Cardiac muscle cell (in vitro differentiated cells and primary cell): ENCODE measurements around the gene FCHSD2. TPM values are rescaled to one million over a fixed set of nuclear protein-coding genes. Genes with fewer than 3 reads are reported as not detected.

ENCODE experiments used
- DNase-seq, 2 donors: peaks; one replicate each; pipeline versions ENCODE4 v3.0.0 to v3.0.0-alpha.2; 2010 to 2017; ENCODE audit warnings: low read depth in 1 of 2, low spot score in 1 of 2
- H3K27ac ChIP-seq: fragments of 200-600 bp; sonication (generic); 2 replicates; pipeline ENCODE4 v1.5.1; 2016
- H3K27me3 ChIP-seq: fragments of 200-600 bp; sonication (generic); 2 replicates; pipeline ENCODE4 v1.6.0; 2016; ENCODE audit warnings: control low read depth
- H3K36me3 ChIP-seq: fragments of 200-600 bp; sonication (generic); 2 replicates; pipeline ENCODE4 v1.5.1; 2016; ENCODE audit warnings: control low read depth
- H3K4me1 ChIP-seq: fragments of 200-600 bp; sonication (generic); 2 replicates; pipeline ENCODE4 v1.8.1; 2017; ENCODE audit warnings: low read depth, mild to moderate bottlenecking, mixed run types
- H3K4me3 ChIP-seq: fragments of 200-600 bp; sonication (generic); 2 replicates; pipeline ENCODE4 v1.5.1; 2016; ENCODE audit warnings: mild to moderate bottlenecking
- H3K9me3 ChIP-seq: fragments of 200-600 bp; sonication (generic); 2 replicates; pipeline ENCODE4 v1.5.1; 2017; ENCODE audit warnings: low read depth, mild to moderate bottlenecking, control low read depth
- CTCF ChIP-seq: IDR thresholded peaks from 2 replicates; pipeline ENCODE4 v1.5.1; 2012; ENCODE audit warnings: low read depth, mild to moderate bottlenecking, low read length
- polyA plus RNA-seq: library from polyadenylated mRNA; unstranded; fragments of >200 nt; fragmentation: Nextera tagmentation; extraction: Ambion mirVana; gene quantifications from 2 replicates; pipeline ENCODE4 v1.2.1, GENCODE V29; 2016
- total RNA-seq: library from RNA; depleted of rRNA; stranded (reverse); fragments of >200 nt; gene quantifications from 2 replicates; pipeline ENCODE4 v1.2.3, GENCODE V29; 2016

Gene FCHSD2
- total and polyA plus RNA-seq, 2 experiments from 2014 or later, result 12.3 to 16.9 TPM

- Histone ChIP-seq H3K4me1 (peaks cover 20% of the 10 kb centered on the region), H3K27me3 (no peaks in the 10 kb centered on the region), H3K27ac (no peak overlapping the region), H3K4me3 (no peak overlapping the region), H3K36me3 (no peaks in the 10 kb centered on the region), H3K9me3 (no peaks in the 10 kb centered on the region)
- peak in 1 of 2 donors; percentile 14 for DNase-seq
- no peak for TF ChIP-seq CTCF
These were observed 5.9 kb upstream of the FCHSD2 start for GRCh38 chr11:73147771-73148681.

GRCh38 chr11:73145986-73146575, 4.0 kb upstream of the FCHSD2 start:
- Histone ChIP-seq H3K36me3 (no peaks in the 10 kb centered on the region), H3K27me3 (no peaks in the 10 kb centered on the region), H3K27ac (no peak overlapping the region), H3K9me3 (no peaks in the 10 kb centered on the region), H3K4me1 (peaks cover 12% of the 10 kb centered on the region), H3K4me3 (no peak overlapping the region)
- no peak for DNase-seq
- TF ChIP-seq CTCF, result no peak

DNA sequence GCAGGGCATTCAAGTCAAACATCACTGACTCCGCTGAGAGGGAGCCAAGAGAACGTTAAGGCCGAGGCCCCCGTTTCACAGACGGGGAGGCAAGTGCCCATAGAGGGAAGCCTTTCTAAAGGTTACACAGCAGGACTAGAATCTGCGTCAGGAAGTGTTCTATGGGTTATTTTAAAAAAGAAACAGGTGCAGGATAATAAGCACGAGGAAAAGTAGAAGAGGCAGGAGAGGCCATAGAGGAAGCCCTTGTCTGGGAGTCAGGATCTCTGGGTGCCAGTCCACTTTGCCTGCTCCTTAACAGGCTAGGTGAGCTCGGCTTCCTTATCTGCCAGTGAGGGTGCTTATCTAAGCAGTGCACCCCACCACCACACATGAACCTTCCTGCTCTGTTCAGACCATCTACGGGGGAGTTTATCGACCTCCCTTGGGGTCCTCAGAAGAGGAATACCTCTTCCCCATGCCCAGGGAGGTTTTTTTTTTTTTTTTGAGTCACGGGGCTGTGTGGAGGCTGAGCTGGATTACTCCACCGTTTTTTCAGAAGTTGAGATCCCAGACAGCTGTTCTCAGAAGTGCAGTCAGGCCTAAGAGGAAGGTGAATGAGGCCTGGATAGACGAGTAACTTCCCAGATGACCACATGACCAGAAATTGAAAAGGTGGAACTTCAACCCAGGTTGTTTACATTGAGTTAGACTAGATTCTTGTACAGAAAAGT, 1.2 kb upstream of the FCHSD2 start:
- Histone ChIP-seq H3K4me1 (peaks cover 20% of the 10 kb centered on the region), H3K4me3 (peak overlapping the region; percentile 52), H3K36me3 (no peaks in the 10 kb centered on the region), H3K27ac (peak overlapping the region; percentile 85), H3K27me3 (no peaks in the 10 kb centered on the region), H3K9me3 (no peaks in the 10 kb centered on the region)
- peak; percentile 15 to 49 for DNase-seq
- no peak for TF ChIP-seq CTCF

GRCh38 chr11:73141309-73142127, 600 bp downstream of the FCHSD2 start:
- peak; percentile 87 to 88 for DNase-seq
- TF ChIP-seq CTCF, result no peak
- no peaks in the 10 kb centered on the region for H3K27me3 ChIP-seq
- peak overlapping the region; percentile 52 for H3K4me3 ChIP-seq
- H3K4me1 ChIP-seq, result peaks cover 17% of the 10 kb centered on the region
- H3K36me3 ChIP-seq, result no peaks in the 10 kb centered on the region
- H3K9me3 ChIP-seq, result no peaks in the 10 kb centered on the region
- H3K27ac ChIP-seq, result peak overlapping the region; percentile 85

DNA sequence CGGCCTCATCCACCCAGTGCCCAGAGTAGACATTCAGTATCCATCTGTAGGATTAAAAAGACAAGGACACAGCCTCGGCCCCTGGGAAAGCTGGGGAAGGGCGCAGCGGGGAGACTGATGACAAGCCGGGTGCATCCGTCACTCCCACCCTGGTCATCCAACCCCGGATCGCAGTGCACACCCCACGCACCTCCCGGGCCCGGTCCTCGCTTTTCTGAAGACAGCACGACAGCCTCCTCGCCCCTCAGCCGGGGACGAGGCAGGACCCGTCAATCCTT, 1.1 kb downstream of the FCHSD2 start:
- Histone ChIP-seq H3K4me3 (peak overlapping the region; percentile 52), H3K27me3 (no peaks in the 10 kb centered on the region), H3K9me3 (no peaks in the 10 kb centered on the region), H3K27ac (peak overlapping the region; percentile 17), H3K36me3 (no peaks in the 10 kb centered on the region), H3K4me1 (peaks cover 17% of the 10 kb centered on the region)
- DNase-seq, result peak in 1 of 2 donors; percentile 18
- no peak for TF ChIP-seq CTCF
